GM12878 (cell line): Measurements from ENCODE around the gene C1orf115. TPM values are rescaled to one million over a fixed set of nuclear protein-coding genes. Genes with fewer than 3 reads are reported as not detected.

Source experiments
- ATAC-seq: fragments of 200-7000 bp; cut with Tn5 transposase; 3 replicates; pipeline ENCODE4 v1.9.1; 2020; ENCODE audit warnings: mild to moderate bottlenecking, moderate library complexity
- BruUV-seq: library from RNA; stranded (reverse); fragments of 400-500 nt; replicated peaks from 2 replicates; lab custom pipeline; 2021; lab: Mats Ljungman, UMichigan
- CTCF ChIA-PET: fragments of 300-600 bp; sonication (Branson Sonifier 250); formaldehyde crosslinking; extraction: SDS; loops from one replicate; lab custom pipeline; 2021; ENCODE audit warnings: inconsistent platforms; lab: Yijun Ruan, JAX
- POLR2A ChIA-PET: fragments of 350-600 bp; formaldehyde crosslinking; extraction: SDS; loops from one replicate; lab custom pipeline; 2021; ENCODE audit warnings: inconsistent platforms; lab: Charles Lee
- RAD21 ChIA-PET: fragments of 300-600 bp; sonication (Branson Sonifier 250); formaldehyde crosslinking; loops from one replicate; lab custom pipeline; 2023; ENCODE audit warnings: antibody characterized with exemption; ENCODE audit not compliant: unreplicated experiment; lab: Charles Lee
- SMC1A ChIA-PET: fragments of 300-600 bp; sonication (Branson Sonifier 250); formaldehyde crosslinking; loops from one replicate; lab custom pipeline; 2023; ENCODE audit not compliant: unreplicated experiment, uncharacterized antibody; lab: Charles Lee
- DNase-seq: peaks from one replicate; pipeline ENCODE4 v3.0.0-alpha.2; 2011; ENCODE audit warnings: low read depth, low spot score
- FAIRE-seq: peaks from 3 replicates; lab custom pipeline; 2011; peaks lifted over from hg19 to GRCh38; lab: Jason Lieb, UNC
- H2AFZ ChIP-seq: 2 replicates; pipeline ENCODE4 v1.6.0; 2011; ENCODE audit warnings: low read depth, low read length, control low read depth; ENCODE audit not compliant: control insufficient read depth
- H3K27ac ChIP-seq: 2 replicates; pipeline ENCODE4 v1.5.1; 2011; ENCODE audit warnings: control low read depth; ENCODE audit not compliant: control insufficient read depth, insufficient read depth
- H3K27me3 ChIP-seq, 2 experiments: replicated peaks in 1 of 2; 2 replicates each; pipeline versions ENCODE4 v1.6.0 to v1.6.1; 2011; ENCODE audit warnings: low read length in 1 of 2; ENCODE audit not compliant: control insufficient read depth in 2 of 2, insufficient read depth in 2 of 2
- H3K36me3 ChIP-seq, 2 experiments: 2 replicates each; pipeline ENCODE4 v1.5.1; 2011; ENCODE audit warnings: low read length in 1 of 2; ENCODE audit not compliant: control insufficient read depth in 2 of 2, insufficient read depth in 2 of 2
- H3K4me1 ChIP-seq: 2 replicates; pipeline ENCODE4 v1.6.1; 2011; ENCODE audit warnings: mild to moderate bottlenecking, low read length, moderate library complexity, mixed read lengths; ENCODE audit not compliant: control insufficient read depth, insufficient read depth
- H3K4me2 ChIP-seq: 2 replicates; pipeline ENCODE4 v1.6.0; 2011; ENCODE audit warnings: control low read depth; ENCODE audit not compliant: control insufficient read depth, insufficient read depth
- H3K4me3 ChIP-seq: fragments of 200-600 bp; sonication (generic); 2 replicates; pipeline ENCODE4 v1.5.1; 2016
- H3K79me2 ChIP-seq: 2 replicates; pipeline ENCODE4 v1.6.0; 2011; ENCODE audit warnings: low read length; ENCODE audit not compliant: control insufficient read depth, insufficient read depth
- H3K9ac ChIP-seq: 2 replicates; pipeline ENCODE4 v1.8.0; 2011; ENCODE audit warnings: low read length, control low read depth, mixed read lengths; ENCODE audit not compliant: control insufficient read depth, insufficient read depth
- H3K9me3 ChIP-seq: replicated peaks from 3 replicates; pipeline ENCODE4 v1.5.1; 2011; ENCODE audit warnings: mild to moderate bottlenecking, low read length; ENCODE audit not compliant: control insufficient read depth, insufficient read depth
- H4K20me1 ChIP-seq: 2 replicates; pipeline ENCODE4 v1.6.0; 2011; ENCODE audit not compliant: control insufficient read depth, insufficient read depth
- BACH1 ChIP-seq: fragments of 450-650 bp; IDR thresholded peaks from 2 replicates; pipeline ENCODE4 v1.6.1; 2017; ENCODE audit warnings: mild to moderate bottlenecking, borderline replicate concordance
- CREB1 ChIP-seq: IDR thresholded peaks from 2 replicates; pipeline ENCODE4 v1.6.1; 2012; ENCODE audit warnings: low read depth, mild to moderate bottlenecking, inconsistent platforms
- ESRRA ChIP-seq: IDR thresholded peaks from 2 replicates; pipeline ENCODE4 v1.6.1; 2012; ENCODE audit warnings: mild to moderate bottlenecking, low read length, improper control_type of control experiment
- ETV6 ChIP-seq, 2 experiments: fragments of 450-650 bp in 1 of 2; IDR thresholded peaks in 1 of 2; conservative IDR thresholded peaks in 1 of 2; 2 replicates each; pipeline ENCODE4 v1.6.1; 2014; ENCODE audit warnings: antibody characterized with exemption in 1 of 2, borderline replicate concordance in 1 of 2, low read depth in 1 of 2, mild to moderate bottlenecking in 1 of 2, moderate library complexity in 1 of 2
- EZH2 ChIP-seq: IDR thresholded peaks from 2 replicates; pipeline ENCODE4 v1.6.1; 2012; ENCODE audit warnings: low read depth, mild to moderate bottlenecking, control low read depth, inconsistent platforms, low read length, borderline replicate concordance; ENCODE audit not compliant: control insufficient read depth
- GATAD2B ChIP-seq: fragments of 450-650 bp; conservative IDR thresholded peaks from 2 replicates; pipeline ENCODE4 v1.6.1; 2017; ENCODE audit warnings: low read depth, mild to moderate bottlenecking, moderate library complexity
- HDAC2 ChIP-seq: fragments of 200-600 bp; sonication (generic); IDR thresholded peaks from 2 replicates; pipeline ENCODE4 v1.6.1; 2017
- IRF4 ChIP-seq: IDR thresholded peaks from 2 replicates; pipeline ENCODE4 v1.6.1; 2011; ENCODE audit warnings: low read depth, low read length
- JUNB ChIP-seq: IDR thresholded peaks from 2 replicates; pipeline ENCODE4 v1.6.1; 2016; ENCODE audit warnings: antibody characterized with exemption, mild to moderate bottlenecking
- NFXL1 ChIP-seq: fragments of 450-650 bp; IDR thresholded peaks from 2 replicates; pipeline ENCODE4 v1.6.1; 2017; ENCODE audit warnings: antibody characterized with exemption, mild to moderate bottlenecking, borderline replicate concordance
- RBBP5 ChIP-seq: fragments of 200-600 bp; sonication (generic); conservative IDR thresholded peaks from 2 replicates; pipeline ENCODE4 v1.6.1; 2016
- STAT1 ChIP-seq: fragments of 450-650 bp; conservative IDR thresholded peaks from 2 replicates; pipeline ENCODE4 v1.6.1; 2014; ENCODE audit warnings: antibody characterized with exemption, mild to moderate bottlenecking
- WGBS: methylation state at CpG from one replicate; pipeline ENCODE4 v1.1.6; 2016; ENCODE audit warnings: low lambda C conversion rate; ENCODE audit not compliant: insufficient replicate concordance, insufficient coverage; ENCODE audit errors: missing lambda C conversion rate; 5-methylcytosine and 5-hydroxymethylcytosine counted together
- in situ Hi-C: fragments of 300-500 bp; cut with MboI; formaldehyde crosslinking; loops from 9 replicates; pipeline ENCODE4 v1.14.3; 2018; ENCODE audit warnings: mixed read lengths
- intact Hi-C: fragments of 100-400 bp; cut with micrococcal nuclease; formaldehyde crosslinking; loops from one replicate; pipeline ENCODE4 v1.14.2; 2022; ENCODE audit not compliant: unreplicated experiment
- polyA plus RNA-seq, 11 experiments: library from polyadenylated mRNA; depleted of rRNA in 4 of 11; unstranded in 6 of 11; stranded (reverse) in 5 of 11; fragments of >200 nt; fragmentation: Nextera tagmentation in 4 of 11; fragmentation: Illumina TruSeq in 1 of 11; extraction: Ambion mirVana in 4 of 11; extraction: Trizol in 1 of 11; gene quantifications; 1 replicate in 1 of 11; 2 replicates in 10 of 11; pipeline versions ENCODE4 v1.2.1 to v1.2.3, GENCODE V29; 2011 to 2016; ENCODE audit warnings: inconsistent platforms in 2 of 11, missing spikeins in 2 of 11, low read depth in 1 of 11
- total RNA-seq, 4 experiments: library from RNA; depleted of rRNA in 3 of 4; stranded (reverse); fragments of >200 nt in 3 of 4; fragmentation: Illumina TruSeq in 1 of 4; extraction: Trizol in 1 of 4; gene quantifications; 2 replicates each; pipeline versions ENCODE4 v1.2.1 to v1.2.3, GENCODE V29; 2013 to 2021
- TF ChIP-seq, protein P1 (sequence below): fragments of 150-350 bp; IDR thresholded peaks from 2 replicates; pipeline ENCODE4 v1.6.1; 2014; ENCODE audit warnings: mild to moderate bottlenecking, low read depth, low read length
- TF ChIP-seq, protein P2 (sequence below): fragments of 450-650 bp; formaldehyde crosslinking; IDR thresholded peaks from 2 replicates; pipeline ENCODE4 v1.4.0; 2020; ENCODE audit warnings: mild to moderate bottlenecking, moderate library complexity
- TF ChIP-seq, protein P3 (sequence below): IDR thresholded peaks from 2 replicates; pipeline ENCODE4 v1.6.1; 2011; ENCODE audit warnings: borderline replicate concordance, low read depth, mild to moderate bottlenecking, moderate library complexity, mixed read lengths, low read length; ENCODE audit not compliant: insufficient read depth; ENCODE audit errors: extremely low read length

C1orf115 gene
- total and polyA plus RNA-seq, 10 of the 15 experiments (the other 5 are each of a cell fraction or from before 2014, with no cell fraction given), result 0.52 to 5.0 (median 4.1) TPM

DNA sequence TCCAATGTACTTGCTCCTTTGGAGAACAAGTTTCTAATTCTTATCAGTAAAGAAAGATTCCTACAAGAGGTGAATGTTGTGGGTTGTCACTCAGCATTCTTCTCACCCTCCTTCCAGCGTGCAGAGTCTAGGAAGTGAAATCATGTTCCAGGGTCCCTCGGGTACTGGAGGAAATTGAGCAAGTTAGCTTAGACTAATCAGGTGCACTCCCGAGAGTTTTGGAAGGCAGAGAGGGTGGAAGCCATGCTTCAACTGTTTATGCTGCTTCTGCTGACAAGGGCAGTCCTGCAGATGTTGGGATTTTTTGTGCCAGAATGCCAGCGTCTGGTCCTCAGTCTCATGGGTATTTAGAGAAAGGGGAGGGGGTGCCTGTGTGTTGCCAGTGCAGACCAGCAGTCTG lies 5.3 kb upstream of the C1orf115 start (continued):
- TF ChIP-seq, protein P1, sequence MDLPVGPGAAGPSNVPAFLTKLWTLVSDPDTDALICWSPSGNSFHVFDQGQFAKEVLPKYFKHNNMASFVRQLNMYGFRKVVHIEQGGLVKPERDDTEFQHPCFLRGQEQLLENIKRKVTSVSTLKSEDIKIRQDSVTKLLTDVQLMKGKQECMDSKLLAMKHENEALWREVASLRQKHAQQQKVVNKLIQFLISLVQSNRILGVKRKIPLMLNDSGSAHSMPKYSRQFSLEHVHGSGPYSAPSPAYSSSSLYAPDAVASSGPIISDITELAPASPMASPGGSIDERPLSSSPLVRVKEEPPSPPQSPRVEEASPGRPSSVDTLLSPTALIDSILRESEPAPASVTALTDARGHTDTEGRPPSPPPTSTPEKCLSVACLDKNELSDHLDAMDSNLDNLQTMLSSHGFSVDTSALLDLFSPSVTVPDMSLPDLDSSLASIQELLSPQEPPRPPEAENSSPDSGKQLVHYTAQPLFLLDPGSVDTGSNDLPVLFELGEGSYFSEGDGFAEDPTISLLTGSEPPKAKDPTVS, result no peak
- TF ChIP-seq IRF4, result no peak

DNA sequence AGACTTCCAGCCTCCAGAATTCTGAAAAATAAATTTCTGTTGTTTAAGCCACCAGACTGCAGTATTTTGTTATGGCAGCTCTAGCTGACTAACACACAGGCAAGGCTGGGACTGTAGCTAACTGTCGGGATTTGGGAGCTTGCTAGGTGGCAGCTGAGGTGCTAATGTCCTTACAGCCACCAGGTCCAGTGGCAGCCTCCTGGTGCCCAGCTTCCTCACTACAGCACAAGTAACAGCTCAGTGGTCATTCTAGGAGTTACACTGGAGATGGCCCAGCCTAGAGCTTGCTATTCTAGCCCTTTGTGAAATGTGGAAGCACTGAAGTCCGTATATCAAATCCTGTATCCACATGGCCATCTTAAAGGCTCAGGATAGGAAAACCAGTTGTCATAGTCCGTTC lies 4.3 kb upstream of the C1orf115 start:
- ChIA-PET POLR2A (no interaction called here), CTCF (interaction anchor here (1.6 to 3.3 kb wide), 3 partner anchors 11 to 90 kb away, joined by 4 to 23 read pairs (median 6); no protein-coding TSS in a partner anchor), SMC1A (interaction anchor here (0.6 to 1.8 kb wide), 2 partner anchors 47 to 467 kb away, joined by 3 to 5 read pairs; no protein-coding TSS in a partner anchor), RAD21 (interaction anchor here (1.2 kb wide), 1 partner anchor 48 kb away, joined by 3 read pairs; no protein-coding TSS in a partner anchor)
- intact Hi-C loops (no loop called here), in situ Hi-C loops (loop anchor here (10.0 kb wide), 1 partner anchor 89 kb away; no protein-coding TSS in a partner anchor)
- Histone ChIP-seq H3K9me3 (no peaks in the 10 kb centered on the region), H3K4me2 (no peak overlapping the region), H3K4me1 (no peaks in the 10 kb centered on the region), H3K79me2 (no peaks in the 10 kb centered on the region), H3K27ac (no peak overlapping the region), H3K27me3 (0 out of 4 replicates have a peak, but pooled peaks cover 0 to 1% of the 10 kb centered on the region in 2 experiments), H2AFZ (no peak overlapping the region), H3K36me3 (no peaks in the 10 kb centered on the region), H3K9ac (no peak overlapping the region), H3K4me3 (no peak overlapping the region), H4K20me1 (no peaks in the 10 kb centered on the region)
- FAIRE-seq (no peak), DNase-seq (no peak), ATAC-seq (no peak)
- 83% methylated on average over 3 of the region's 3 CpGs for WGBS
- no TSS peak for BruUV-seq
- TF ChIP-seq STAT1 (no peak), ETV6 (conservative IDR thresholded peaks at IDR 0.05 in 1 of 2, IDR thresholded peaks at IDR 0.05 in 1 of 2; ENCODE audit: borderline replicate concordance in 1 of 2, low read depth in 1 of 2) (no peak), RBBP5 (no peak), EZH2 (no peak), JUNB (no peak), HDAC2 (no peak), BACH1 (no peak), GATAD2B (no peak), CREB1 (no peak), ESRRA (no peak), NFXL1 (no peak)
- TF ChIP-seq, protein P2, sequence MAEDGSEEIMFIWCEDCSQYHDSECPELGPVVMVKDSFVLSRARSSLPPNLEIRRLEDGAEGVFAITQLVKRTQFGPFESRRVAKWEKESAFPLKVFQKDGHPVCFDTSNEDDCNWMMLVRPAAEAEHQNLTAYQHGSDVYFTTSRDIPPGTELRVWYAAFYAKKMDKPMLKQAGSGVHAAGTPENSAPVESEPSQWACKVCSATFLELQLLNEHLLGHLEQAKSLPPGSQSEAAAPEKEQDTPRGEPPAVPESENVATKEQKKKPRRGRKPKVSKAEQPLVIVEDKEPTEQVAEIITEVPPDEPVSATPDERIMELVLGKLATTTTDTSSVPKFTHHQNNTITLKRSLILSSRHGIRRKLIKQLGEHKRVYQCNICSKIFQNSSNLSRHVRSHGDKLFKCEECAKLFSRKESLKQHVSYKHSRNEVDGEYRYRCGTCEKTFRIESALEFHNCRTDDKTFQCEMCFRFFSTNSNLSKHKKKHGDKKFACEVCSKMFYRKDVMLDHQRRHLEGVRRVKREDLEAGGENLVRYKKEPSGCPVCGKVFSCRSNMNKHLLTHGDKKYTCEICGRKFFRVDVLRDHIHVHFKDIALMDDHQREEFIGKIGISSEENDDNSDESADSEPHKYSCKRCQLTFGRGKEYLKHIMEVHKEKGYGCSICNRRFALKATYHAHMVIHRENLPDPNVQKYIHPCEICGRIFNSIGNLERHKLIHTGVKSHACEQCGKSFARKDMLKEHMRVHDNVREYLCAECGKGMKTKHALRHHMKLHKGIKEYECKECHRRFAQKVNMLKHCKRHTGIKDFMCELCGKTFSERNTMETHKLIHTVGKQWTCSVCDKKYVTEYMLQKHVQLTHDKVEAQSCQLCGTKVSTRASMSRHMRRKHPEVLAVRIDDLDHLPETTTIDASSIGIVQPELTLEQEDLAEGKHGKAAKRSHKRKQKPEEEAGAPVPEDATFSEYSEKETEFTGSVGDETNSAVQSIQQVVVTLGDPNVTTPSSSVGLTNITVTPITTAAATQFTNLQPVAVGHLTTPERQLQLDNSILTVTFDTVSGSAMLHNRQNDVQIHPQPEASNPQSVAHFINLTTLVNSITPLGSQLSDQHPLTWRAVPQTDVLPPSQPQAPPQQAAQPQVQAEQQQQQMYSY (CRISPR knock-in tag), result no peak
- TF ChIP-seq, protein P3, sequence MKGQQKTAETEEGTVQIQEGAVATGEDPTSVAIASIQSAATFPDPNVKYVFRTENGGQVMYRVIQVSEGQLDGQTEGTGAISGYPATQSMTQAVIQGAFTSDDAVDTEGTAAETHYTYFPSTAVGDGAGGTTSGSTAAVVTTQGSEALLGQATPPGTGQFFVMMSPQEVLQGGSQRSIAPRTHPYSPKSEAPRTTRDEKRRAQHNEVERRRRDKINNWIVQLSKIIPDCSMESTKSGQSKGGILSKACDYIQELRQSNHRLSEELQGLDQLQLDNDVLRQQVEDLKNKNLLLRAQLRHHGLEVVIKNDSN, result no peak
